ENCODE data around the gene AURKA.

The AURKA gene

DNA sequence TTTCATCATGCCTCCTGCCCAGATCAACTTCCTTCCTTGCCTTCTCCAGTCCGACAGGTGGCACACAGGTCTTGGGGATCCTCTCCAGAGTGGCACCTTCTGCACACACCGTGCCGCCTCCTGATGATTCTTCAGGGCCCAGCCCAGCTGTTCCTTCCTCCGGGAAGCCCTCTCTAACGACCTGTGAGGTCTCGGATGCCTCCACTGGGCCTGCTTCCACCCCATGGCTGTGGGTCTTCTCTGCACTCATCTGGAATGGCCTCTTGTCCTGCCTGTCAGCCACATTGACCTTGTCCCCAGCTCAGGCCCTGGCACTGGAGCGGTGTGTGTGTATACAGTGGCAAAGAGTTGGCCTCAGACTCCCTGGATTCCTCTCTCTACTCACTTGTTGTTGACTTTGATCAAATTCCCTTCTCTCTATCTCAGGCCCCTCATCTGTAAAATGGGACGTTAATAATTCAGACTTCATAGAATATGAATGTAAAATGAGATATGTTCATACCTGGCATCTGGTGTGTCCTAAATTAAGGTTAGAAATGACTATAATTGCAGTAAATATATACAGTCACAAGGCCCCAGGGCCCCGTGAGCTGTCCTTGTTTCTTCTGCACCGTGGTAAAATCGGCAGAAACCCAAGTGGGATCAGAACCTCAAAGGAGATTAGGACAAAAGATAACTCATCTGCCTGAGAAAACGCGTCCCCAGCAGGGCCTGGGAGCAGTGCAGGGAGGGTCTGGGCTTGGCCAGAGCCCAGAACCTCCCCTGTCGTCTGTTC lies 31.7 kb downstream of the AURKA start:
- TF ChIP-seq FOXM1 (IDR thresholded peaks at IDR 0.05; ENCODE audit: borderline replicate concordance, low read depth) = no peak
- TF ChIP-seq ZBTB7A (IDR thresholded peaks at IDR 0.05; ENCODE audit: low read depth) = no peak
- TF ChIP-seq TEAD4 (IDR thresholded peaks at IDR 0.05) = no peak

DNA sequence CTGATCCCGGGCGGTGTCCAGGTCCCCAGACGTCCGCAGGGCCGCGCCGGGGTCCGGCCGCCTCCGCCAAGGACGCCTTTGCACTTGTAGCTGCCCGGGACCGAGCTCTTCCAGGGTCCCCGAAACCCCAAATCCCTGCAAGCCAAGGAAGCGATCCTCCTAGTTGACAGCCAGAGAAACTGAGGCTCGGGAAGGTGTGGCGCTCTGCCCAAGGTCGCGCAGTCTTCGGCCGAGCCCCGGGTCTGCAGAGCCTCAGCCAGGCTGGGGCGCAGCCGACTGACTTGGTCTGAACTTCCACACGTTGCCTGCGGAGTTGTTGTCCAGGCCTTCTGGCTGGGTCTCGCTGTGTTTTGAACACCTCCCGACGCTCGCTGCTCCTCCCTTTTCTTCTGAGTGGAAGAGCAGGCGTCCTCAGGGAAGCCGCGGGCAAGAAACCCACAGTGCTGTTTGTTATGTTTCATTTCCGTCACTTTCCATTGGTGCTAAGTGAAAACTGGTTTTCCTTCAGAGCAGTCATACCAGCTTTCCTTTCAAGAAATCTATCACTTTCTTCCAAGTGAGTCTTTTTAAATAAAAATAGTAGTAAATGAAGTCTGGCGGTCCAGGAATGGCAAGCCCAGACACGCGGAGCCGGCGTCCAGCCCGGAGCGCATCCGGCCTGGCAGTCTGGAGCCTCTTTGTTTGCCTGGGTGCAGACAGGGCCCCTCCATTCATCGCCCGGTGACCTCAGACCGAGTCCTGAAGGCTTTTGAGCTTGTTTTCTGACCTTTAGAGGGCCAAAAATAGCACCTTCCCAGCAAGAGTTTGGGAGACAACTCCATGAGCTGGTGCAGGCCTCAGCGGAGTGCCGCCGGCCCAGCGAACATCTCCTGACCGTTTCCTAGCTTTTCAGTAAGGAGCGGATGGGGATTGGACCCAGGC lies 32.5 kb downstream of the AURKA start:
- no peak for TF ChIP-seq RAD21 (IDR thresholded peaks at IDR 0.05; ENCODE audit: low read depth)
- no peak for TF ChIP-seq TEAD4 (IDR thresholded peaks at IDR 0.05)
- TF ChIP-seq TCF12 (IDR thresholded peaks at IDR 0.05; ENCODE audit: low read depth) = no peak
- no peak for TF ChIP-seq ZBTB7A (IDR thresholded peaks at IDR 0.05; ENCODE audit: low read depth)
- 0 out of 2 replicates have a peak, but pooled peaks have one; percentile 6 for TF ChIP-seq TAF1 (IDR thresholded peaks at IDR 0.05; ENCODE audit: low read depth)
- no peak for TF ChIP-seq YY1 (IDR thresholded peaks at IDR 0.05; ENCODE audit: low read depth)
- no peak for TF ChIP-seq EGR1 (IDR thresholded peaks at IDR 0.05)

DNA sequence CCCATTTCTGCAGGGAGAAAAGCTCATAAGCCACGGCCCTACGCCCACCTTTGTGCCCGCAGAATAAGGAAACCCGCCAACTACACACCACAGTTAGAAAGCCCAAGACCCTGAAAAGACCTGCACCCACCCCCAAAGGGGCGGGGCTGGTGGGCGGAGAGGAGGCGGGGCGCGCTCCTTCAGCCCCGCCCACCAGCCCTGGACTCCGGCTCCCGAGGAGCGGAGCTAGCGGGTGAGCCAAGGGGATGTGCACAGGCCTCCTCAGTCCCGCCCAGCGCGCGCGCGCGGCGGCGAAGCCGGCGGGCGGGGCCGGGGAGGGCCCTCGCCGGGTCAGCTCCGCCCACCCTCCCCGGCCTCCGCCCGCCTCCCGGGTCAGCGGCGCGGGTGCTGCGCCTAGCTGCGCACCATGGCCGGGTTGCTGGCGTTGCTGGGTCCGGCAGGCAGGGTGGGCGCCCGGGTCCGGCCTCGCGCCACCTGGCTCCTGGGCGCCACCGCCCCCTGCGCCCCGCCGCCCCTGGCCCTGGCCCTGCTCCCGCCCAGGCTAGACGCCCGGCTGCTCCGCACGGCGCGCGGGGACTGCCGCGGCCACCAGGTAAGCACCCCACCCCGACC lies 33.3 kb downstream of the AURKA start, which contains the start of gene FAM210B:
TSS of gene FAM210B (plus strand) at position 375 of the 612 bp plus-strand sequence. CDS start at position 407, 32 bp downstream.
- TF ChIP-seq CREB1 (IDR thresholded peaks at IDR 0.05; ENCODE audit: low read depth) (no peak), TAF1 (IDR thresholded peaks at IDR 0.05; ENCODE audit: low read depth) (0 out of 2 replicates have a peak, but pooled peaks have one; percentile 18), EGR1 (IDR thresholded peaks at IDR 0.05) (no peak), TCF12 (IDR thresholded peaks at IDR 0.05; ENCODE audit: low read depth) (no peak), FOXM1 (IDR thresholded peaks at IDR 0.05; ENCODE audit: borderline replicate concordance, low read depth) (no peak), ZBTB7A (IDR thresholded peaks at IDR 0.05; ENCODE audit: low read depth) (no peak), YY1 (IDR thresholded peaks at IDR 0.05; ENCODE audit: low read depth) (0 out of 2 replicates have a peak, but pooled peaks have one; percentile 16)

DNA sequence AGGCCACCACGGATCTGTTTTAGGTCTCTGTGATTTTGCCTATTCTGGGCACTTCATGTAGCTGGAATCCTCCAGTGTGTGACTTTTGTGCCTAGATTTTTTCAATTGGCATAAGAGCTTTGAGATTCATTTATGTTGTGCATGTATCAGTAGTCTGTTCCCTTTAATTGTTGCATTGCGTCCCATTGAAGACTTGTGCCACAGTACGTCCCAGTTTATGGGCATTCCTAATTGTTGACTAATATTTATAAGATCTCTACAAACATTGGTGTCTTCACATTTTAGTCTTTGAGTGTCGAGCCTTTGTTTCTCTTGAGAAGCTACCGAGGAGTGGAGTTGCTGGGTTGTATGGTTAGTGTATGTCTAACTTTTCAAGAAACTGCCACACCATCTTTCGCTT lies 33.9 kb downstream of the AURKA start:
- TF ChIP-seq RAD21 (IDR thresholded peaks at IDR 0.05; ENCODE audit: low read depth) (no peak), CREB1 (IDR thresholded peaks at IDR 0.05; ENCODE audit: low read depth) (no peak), TAF1 (IDR thresholded peaks at IDR 0.05; ENCODE audit: low read depth) (no peak), FOXM1 (IDR thresholded peaks at IDR 0.05; ENCODE audit: borderline replicate concordance, low read depth) (no peak), CEBPB (IDR thresholded peaks at IDR 0.05) (no peak), NFIC (IDR thresholded peaks at IDR 0.05) (no peak), TEAD4 (IDR thresholded peaks at IDR 0.05) (no peak), EGR1 (IDR thresholded peaks at IDR 0.05) (no peak), YY1 (IDR thresholded peaks at IDR 0.05; ENCODE audit: low read depth) (no peak), ZBTB7A (IDR thresholded peaks at IDR 0.05; ENCODE audit: low read depth) (no peak), EP300 (IDR thresholded peaks at IDR 0.05; ENCODE audit: borderline replicate concordance) (no peak)
- TF ChIP-seq, protein P1, sequence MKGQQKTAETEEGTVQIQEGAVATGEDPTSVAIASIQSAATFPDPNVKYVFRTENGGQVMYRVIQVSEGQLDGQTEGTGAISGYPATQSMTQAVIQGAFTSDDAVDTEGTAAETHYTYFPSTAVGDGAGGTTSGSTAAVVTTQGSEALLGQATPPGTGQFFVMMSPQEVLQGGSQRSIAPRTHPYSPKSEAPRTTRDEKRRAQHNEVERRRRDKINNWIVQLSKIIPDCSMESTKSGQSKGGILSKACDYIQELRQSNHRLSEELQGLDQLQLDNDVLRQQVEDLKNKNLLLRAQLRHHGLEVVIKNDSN (IDR thresholded peaks at IDR 0.05) = no peak
- TF ChIP-seq, protein P2, sequence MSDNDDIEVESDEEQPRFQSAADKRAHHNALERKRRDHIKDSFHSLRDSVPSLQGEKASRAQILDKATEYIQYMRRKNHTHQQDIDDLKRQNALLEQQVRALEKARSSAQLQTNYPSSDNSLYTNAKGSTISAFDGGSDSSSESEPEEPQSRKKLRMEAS (IDR thresholded peaks at IDR 0.05) = no peak
- TF ChIP-seq, protein P3, sequence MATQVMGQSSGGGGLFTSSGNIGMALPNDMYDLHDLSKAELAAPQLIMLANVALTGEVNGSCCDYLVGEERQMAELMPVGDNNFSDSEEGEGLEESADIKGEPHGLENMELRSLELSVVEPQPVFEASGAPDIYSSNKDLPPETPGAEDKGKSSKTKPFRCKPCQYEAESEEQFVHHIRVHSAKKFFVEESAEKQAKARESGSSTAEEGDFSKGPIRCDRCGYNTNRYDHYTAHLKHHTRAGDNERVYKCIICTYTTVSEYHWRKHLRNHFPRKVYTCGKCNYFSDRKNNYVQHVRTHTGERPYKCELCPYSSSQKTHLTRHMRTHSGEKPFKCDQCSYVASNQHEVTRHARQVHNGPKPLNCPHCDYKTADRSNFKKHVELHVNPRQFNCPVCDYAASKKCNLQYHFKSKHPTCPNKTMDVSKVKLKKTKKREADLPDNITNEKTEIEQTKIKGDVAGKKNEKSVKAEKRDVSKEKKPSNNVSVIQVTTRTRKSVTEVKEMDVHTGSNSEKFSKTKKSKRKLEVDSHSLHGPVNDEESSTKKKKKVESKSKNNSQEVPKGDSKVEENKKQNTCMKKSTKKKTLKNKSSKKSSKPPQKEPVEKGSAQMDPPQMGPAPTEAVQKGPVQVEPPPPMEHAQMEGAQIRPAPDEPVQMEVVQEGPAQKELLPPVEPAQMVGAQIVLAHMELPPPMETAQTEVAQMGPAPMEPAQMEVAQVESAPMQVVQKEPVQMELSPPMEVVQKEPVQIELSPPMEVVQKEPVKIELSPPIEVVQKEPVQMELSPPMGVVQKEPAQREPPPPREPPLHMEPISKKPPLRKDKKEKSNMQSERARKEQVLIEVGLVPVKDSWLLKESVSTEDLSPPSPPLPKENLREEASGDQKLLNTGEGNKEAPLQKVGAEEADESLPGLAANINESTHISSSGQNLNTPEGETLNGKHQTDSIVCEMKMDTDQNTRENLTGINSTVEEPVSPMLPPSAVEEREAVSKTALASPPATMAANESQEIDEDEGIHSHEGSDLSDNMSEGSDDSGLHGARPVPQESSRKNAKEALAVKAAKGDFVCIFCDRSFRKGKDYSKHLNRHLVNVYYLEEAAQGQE (IDR thresholded peaks at IDR 0.05; ENCODE audit: low read depth) = no peak

DNA sequence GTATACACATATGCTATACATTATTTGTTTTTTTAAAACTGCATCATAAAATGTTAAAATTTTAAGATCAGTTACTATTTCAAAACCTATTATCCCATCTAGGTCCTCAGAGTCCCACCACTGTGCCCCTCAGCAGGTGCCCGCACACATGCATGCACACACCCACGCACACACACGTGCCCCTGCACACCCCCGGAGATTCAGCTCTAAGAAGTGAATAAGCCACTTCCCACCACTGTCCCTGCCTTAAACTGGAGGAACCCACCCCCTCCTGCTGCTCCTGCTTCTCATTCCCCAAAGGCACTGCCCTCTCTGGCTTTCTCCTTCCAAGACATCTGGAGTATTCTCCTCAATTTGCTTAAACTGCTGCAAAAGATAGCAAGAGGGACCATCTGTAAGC lies 38.7 kb downstream of the AURKA start:
- TF ChIP-seq, protein P2 (IDR thresholded peaks at IDR 0.05) = no peak
- TF ChIP-seq NFIC (IDR thresholded peaks at IDR 0.05) (no peak), YY1 (IDR thresholded peaks at IDR 0.05; ENCODE audit: low read depth) (no peak), RAD21 (IDR thresholded peaks at IDR 0.05; ENCODE audit: low read depth) (no peak), TCF12 (IDR thresholded peaks at IDR 0.05; ENCODE audit: low read depth) (no peak), TAF1 (IDR thresholded peaks at IDR 0.05; ENCODE audit: low read depth) (no peak), CEBPB (IDR thresholded peaks at IDR 0.05) (no peak), EGR1 (IDR thresholded peaks at IDR 0.05) (no peak), TEAD4 (IDR thresholded peaks at IDR 0.05) (no peak)
- TF ChIP-seq, protein P1 (IDR thresholded peaks at IDR 0.05) = no peak
- TF ChIP-seq, protein P3 (IDR thresholded peaks at IDR 0.05; ENCODE audit: low read depth) = no peak

All from Ishikawa (cell line).